SK-N-SH (cell line): ENCODE results near the gene TMEM123. TPM values are rescaled to one million over a fixed set of nuclear protein-coding genes. Genes with fewer than 3 reads are reported as not detected.

Source experiments
- CTCF ChIA-PET: fragments of 300-600, 350-600 bp; formaldehyde crosslinking; extraction: SDS; loops from one replicate; lab custom pipeline; 2021; lab: Yijun Ruan, JAX
- POLR2A ChIA-PET: fragments of 350-600 bp; sonication (Branson Sonifier 250); formaldehyde crosslinking; extraction: SDS; loops from one replicate; lab custom pipeline; 2020; ENCODE audit warnings: antibody characterized with exemption, inconsistent platforms; lab: Yijun Ruan, JAX
- DNase-seq: peaks from one replicate; pipeline ENCODE4 v3.0.0; 2012
- H2AFZ ChIP-seq: fragments of 200-600 bp; sonication (generic); 2 replicates; pipeline ENCODE4 v1.8.1; 2016; ENCODE audit warnings: antibody characterized with exemption, mild to moderate bottlenecking, low read depth
- H3F3A ChIP-seq: fragments of 200-600 bp; sonication (generic); replicated peaks from 2 replicates; pipeline ENCODE3; 2016; ENCODE audit warnings: antibody characterized with exemption, mild to moderate bottlenecking; ENCODE audit not compliant: insufficient read depth
- H3K27ac ChIP-seq, 2 experiments: fragments of 200-500 bp in 1 of 2; fragments of 200-600 bp in 1 of 2; sonication (Bioruptor generic) in 1 of 2; sonication (generic), shearing (Covaris generic) in 1 of 2; 2 replicates each; pipeline versions ENCODE4 v1.5.1 to v1.6.1; 2014 to 2016; ENCODE audit warnings: low read depth in 2 of 2, inconsistent platforms in 1 of 2, low read length in 1 of 2, mild to moderate bottlenecking in 1 of 2, mixed read lengths in 1 of 2
- H3K27me3 ChIP-seq: fragments of 200-600 bp; sonication (generic), shearing (Covaris generic); 2 replicates; pipeline ENCODE4 v1.6.1; 2016; ENCODE audit warnings: mixed run types; ENCODE audit not compliant: insufficient read depth
- H3K36me3 ChIP-seq, 2 experiments: fragments of 200-500 bp in 1 of 2; fragments of 200-600 bp in 1 of 2; sonication (Bioruptor generic) in 1 of 2; sonication (generic) in 1 of 2; replicated peaks in 1 of 2; 2 replicates each; pipeline versions ENCODE3 to v1.5.1; 2014 to 2016; ENCODE audit warnings: low read length in 1 of 2, mild to moderate bottlenecking in 1 of 2; ENCODE audit not compliant: insufficient read depth in 2 of 2, control insufficient read depth in 1 of 2
- H3K4me1 ChIP-seq, 2 experiments: fragments of 200-500 bp in 1 of 2; fragments of 200-600 bp in 1 of 2; sonication (Bioruptor generic) in 1 of 2; sonication (generic), shearing (Covaris generic) in 1 of 2; 2 replicates each; pipeline versions ENCODE4 v1.5.1 to v1.6.1; 2014 to 2016; ENCODE audit warnings: low read depth in 1 of 2, low read length in 1 of 2, mixed run types in 1 of 2; ENCODE audit not compliant: insufficient read depth in 2 of 2, control insufficient read depth in 1 of 2
- H3K4me2 ChIP-seq: fragments of 200-600 bp; sonication (generic), shearing (Covaris generic); 2 replicates; pipeline ENCODE4 v1.6.1; 2017; ENCODE audit warnings: mixed run types
- H3K4me3 ChIP-seq, 2 experiments: fragments of 200-500 bp in 1 of 2; fragments of 200-600 bp in 1 of 2; sonication (Bioruptor generic) in 1 of 2; sonication (generic), shearing (Covaris generic) in 1 of 2; 2 replicates each; pipeline versions ENCODE4 v1.5.1 to v1.8.1; 2014 to 2016; ENCODE audit warnings: low read depth in 2 of 2, inconsistent platforms in 1 of 2, low read length in 1 of 2, mild to moderate bottlenecking in 1 of 2, mixed read lengths in 1 of 2, moderate library complexity in 1 of 2
- H3K79me2 ChIP-seq: fragments of 200-600 bp; sonication (generic); 2 replicates; pipeline ENCODE4 v1.8.1; 2017; ENCODE audit warnings: mild to moderate bottlenecking; ENCODE audit not compliant: insufficient read depth
- H3K9ac ChIP-seq: fragments of 200-600 bp; sonication (generic); 2 replicates; pipeline ENCODE4 v1.6.1; 2017; ENCODE audit warnings: mixed run types
- H3K9me2 ChIP-seq: fragments of 200-600 bp; sonication (generic); 2 replicates; pipeline ENCODE4 v1.6.1; 2017; ENCODE audit warnings: mixed run types
- H3K9me3 ChIP-seq: fragments of 200-600 bp; sonication (generic); 2 replicates; pipeline ENCODE4 v1.6.1; 2017; ENCODE audit warnings: mixed run types, mild to moderate bottlenecking, moderate library complexity
- H4K20me1 ChIP-seq: fragments of 200-600 bp; sonication (generic); 2 replicates; pipeline ENCODE4 v1.6.1; 2017; ENCODE audit warnings: mild to moderate bottlenecking, mixed run types; ENCODE audit not compliant: insufficient read depth
- CTCF ChIP-seq: fragments of 200-600 bp; sonication (generic); IDR thresholded peaks from 2 replicates; pipeline ENCODE4 v1.6.1; 2017; ENCODE audit warnings: antibody characterized with exemption, mild to moderate bottlenecking, moderate library complexity
- EZH2phosphoT487 ChIP-seq: fragments of 200-600 bp; sonication (generic); IDR thresholded peaks from 2 replicates; pipeline ENCODE4 v1.6.1; 2017; ENCODE audit warnings: low read depth, mixed run types, mild to moderate bottlenecking, antibody characterized with exemption, moderate library complexity, borderline replicate concordance
- FOXJ3 ChIP-seq: sonication (generic); formaldehyde crosslinking; IDR thresholded peaks from 2 replicates; pipeline ENCODE4 v1.5.1; 2020; ENCODE audit warnings: mild to moderate bottlenecking, missing genetic modification reagents
- GABPA ChIP-seq: IDR thresholded peaks from 2 replicates; pipeline ENCODE4 v1.4.0; 2012; ENCODE audit warnings: low read depth, mild to moderate bottlenecking
- GATA2 ChIP-seq: sonication (generic); formaldehyde crosslinking; IDR thresholded peaks from 2 replicates; pipeline ENCODE4 v1.5.0; 2020; ENCODE audit warnings: mild to moderate bottlenecking, missing genetic modification reagents
- MAX ChIP-seq: IDR thresholded peaks from 2 replicates; pipeline ENCODE4 v1.4.0; 2012; ENCODE audit warnings: low read depth
- NRF1 ChIP-seq: IDR thresholded peaks from 2 replicates; pipeline ENCODE4 v1.6.1; 2012; ENCODE audit warnings: low read depth, mild to moderate bottlenecking, low read length
- RAD21 ChIP-seq: IDR thresholded peaks from 2 replicates; pipeline ENCODE4 v1.6.1; 2012; ENCODE audit warnings: mild to moderate bottlenecking, low read length
- REST ChIP-seq: IDR thresholded peaks from 2 replicates; pipeline ENCODE4 v1.6.1; 2012; ENCODE audit warnings: mild to moderate bottlenecking, low read depth, low read length, moderate library complexity
- RFX5 ChIP-seq: IDR thresholded peaks from 2 replicates; pipeline ENCODE4 v1.6.1; 2012; ENCODE audit warnings: mild to moderate bottlenecking, improper control_type of control experiment, low read length
- RXRA ChIP-seq: IDR thresholded peaks from 2 replicates; pipeline ENCODE4 v1.4.0; 2012; ENCODE audit warnings: low read depth, mild to moderate bottlenecking, borderline replicate concordance
- TEAD4 ChIP-seq: IDR thresholded peaks from 2 replicates; pipeline ENCODE4 v1.4.0; 2012; ENCODE audit warnings: mild to moderate bottlenecking, borderline replicate concordance; ENCODE audit not compliant: insufficient read depth
- YY1 ChIP-seq: IDR thresholded peaks from 2 replicates; pipeline ENCODE4 v1.4.0; 2012; ENCODE audit warnings: low read depth, mild to moderate bottlenecking
- WGBS: methylation state at CpG from one replicate; pipeline ENCODE4 v1.1.6; 2017; ENCODE audit warnings: low lambda C conversion rate; 5-methylcytosine and 5-hydroxymethylcytosine counted together
- polyA plus RNA-seq, 3 experiments: library from polyadenylated mRNA; depleted of rRNA; stranded (reverse); fragments of >200 nt; gene quantifications; 2 replicates each; pipeline ENCODE4 v1.2.3, GENCODE V29; 2012

TMEM123 gene
- polyA plus RNA-seq, 1 of the 3 experiments (the other 2 are of a cell fraction): 86.1 TPM

- no peak for TF ChIP-seq REST
- TF ChIP-seq MAX: no peak
- TF ChIP-seq RFX5: no peak
- TF ChIP-seq TEAD4: peak; percentile 53; the same call in 1 of the 2 replicates
- TF ChIP-seq NRF1: no peak
- TF ChIP-seq CTCF: no peak
Observed at GRCh38 chr11:102469196-102469821, 16.7 kb upstream of the TMEM123 start (continued).

GRCh38 chr11:102468616-102469195, 16.1 kb upstream of the TMEM123 start:
- Histone ChIP-seq H3K9me3 (no peaks in the 10 kb centered on the region), H3K9me2 (no peaks in the 10 kb centered on the region), H3K4me3 (no peak overlapping the region), H3F3A (no peaks in the 10 kb centered on the region), H3K27me3 (no peaks in the 10 kb centered on the region), H3K36me3 (no peaks in the 10 kb centered on the region), H3K4me2 (peak overlapping the region; percentile 39; the same call in 1 of the 2 replicates), H3K27ac (peak overlapping the region; percentile 48 to 65; a peak in 3 of 4 replicates), H3K4me1 (peaks cover 4 to 7% of the 10 kb centered on the region in 2 experiments; a peak in 2 of 4 replicates), H3K79me2 (no peaks in the 10 kb centered on the region), H3K9ac (no peak overlapping the region), H2AFZ (peak overlapping the region; percentile 57; the same call in 1 of the 2 replicates), H4K20me1 (no peaks in the 10 kb centered on the region)
- CTCF ChIA-PET: no interaction called here
- WGBS: 63% methylated on average over 6 of the region's 6 CpGs
- no peak for DNase-seq
- POLR2A ChIA-PET: no interaction called here
- TF ChIP-seq GATA2 (CRISPR knock-in tag) (no peak), CTCF (no peak), TEAD4 (no peak), EZH2phosphoT487 (no peak), RXRA (no peak), YY1 (no peak), GABPA (no peak), REST (no peak), FOXJ3 (CRISPR knock-in tag) (no peak), MAX (no peak), RAD21 (no peak)
